CD4-positive, alpha-beta T cell treated with Interleukin-2 at 100 ng/mL for 4 hours (primary cell): ENCODE results near the gene PCDH9.
"Not testable (repeated sequence)": the region's sequence is repeated elsewhere in the genome, so short reads cannot be mapped to it uniquely, and the experiment has no call there.

Source experiments
- DNase-seq: peaks from one replicate; pipeline ENCODE4 v3.0.0-alpha.2; 2020; ENCODE audit warnings: low spot score

The PCDH9 gene

GRCh38 chr13:67122251-67122650 is 107.9 kb downstream of the PCDH9 start:
- no peak for DNase-seq

- no peak for DNase-seq
Observed at GRCh38 chr13:67120872-67121531, 109.1 kb downstream of the PCDH9 start.

GRCh38 chr13:67119481-67119894 is 110.6 kb downstream of the PCDH9 start:
- DNase-seq, result no peak

GRCh38 chr13:67118277-67118676 is 111.9 kb downstream of the PCDH9 start:
- no peak for DNase-seq

GRCh38 chr13:67117010-67117550 is 113.1 kb downstream of the PCDH9 start:
- DNase-seq, result no peak

GRCh38 chr13:67107979-67108378 is 122.2 kb downstream of the PCDH9 start:
- DNase-seq, result no peak

GRCh38 chr13:67106502-67107057 is 123.6 kb downstream of the PCDH9 start:
- no peak for DNase-seq

GRCh38 chr13:67101730-67102467 is 128.2 kb downstream of the PCDH9 start:
- no peak for DNase-seq

GRCh38 chr13:67100730-67101129 is 129.4 kb downstream of the PCDH9 start:
- DNase-seq, result no peak

GRCh38 chr13:67099494-67099893 is 130.6 kb downstream of the PCDH9 start:
- DNase-seq, result no peak

GRCh38 chr13:67097892-67098452 is 132.2 kb downstream of the PCDH9 start:
- no peak for DNase-seq

GRCh38 chr13:67096893-67097292 is 133.2 kb downstream of the PCDH9 start:
- DNase-seq, result not testable (repeated sequence)

- DNase-seq, result no peak
Observed at GRCh38 chr13:67096418-67096817, 133.7 kb downstream of the PCDH9 start.

GRCh38 chr13:67095621-67096020 is 134.5 kb downstream of the PCDH9 start:
- DNase-seq, result no peak

GRCh38 chr13:67094952-67095351 is 135.2 kb downstream of the PCDH9 start:
- DNase-seq, result no peak

- DNase-seq, result no peak
Observed at GRCh38 chr13:67094078-67094477, 136.1 kb downstream of the PCDH9 start.

- DNase-seq, result no peak
Observed at GRCh38 chr13:67091603-67092002, 138.5 kb downstream of the PCDH9 start.

GRCh38 chr13:67090856-67091255 is 139.3 kb downstream of the PCDH9 start:
- DNase-seq, result no peak

- no peak for DNase-seq
Observed at GRCh38 chr13:67087527-67087926, 142.6 kb downstream of the PCDH9 start.

- DNase-seq, result no peak
Observed at GRCh38 chr13:67086260-67086659, 143.9 kb downstream of the PCDH9 start.

GRCh38 chr13:67084066-67084465 is 146.1 kb downstream of the PCDH9 start:
- DNase-seq, result no peak

GRCh38 chr13:67083519-67083918 is 146.6 kb downstream of the PCDH9 start:
- DNase-seq, result no peak

GRCh38 chr13:67080351-67080750 is 149.8 kb downstream of the PCDH9 start:
- DNase-seq, result no peak
